Activated CD4-positive, alpha-beta T cell treated with anti-CD3 and anti-CD28 coated beads, Interleukin-2, amount 50 U/mL, for 1 hour (primary cell): Measurements from ENCODE around the gene ATG5.
"Not testable (repeated sequence)": the region's sequence is repeated elsewhere in the genome, so short reads cannot be mapped to it uniquely, and the experiment has no call there.

Experiments used
- DNase-seq: peaks from one replicate; pipeline ENCODE4 v3.0.0-alpha.2; 2020

Gene ATG5

DNA sequence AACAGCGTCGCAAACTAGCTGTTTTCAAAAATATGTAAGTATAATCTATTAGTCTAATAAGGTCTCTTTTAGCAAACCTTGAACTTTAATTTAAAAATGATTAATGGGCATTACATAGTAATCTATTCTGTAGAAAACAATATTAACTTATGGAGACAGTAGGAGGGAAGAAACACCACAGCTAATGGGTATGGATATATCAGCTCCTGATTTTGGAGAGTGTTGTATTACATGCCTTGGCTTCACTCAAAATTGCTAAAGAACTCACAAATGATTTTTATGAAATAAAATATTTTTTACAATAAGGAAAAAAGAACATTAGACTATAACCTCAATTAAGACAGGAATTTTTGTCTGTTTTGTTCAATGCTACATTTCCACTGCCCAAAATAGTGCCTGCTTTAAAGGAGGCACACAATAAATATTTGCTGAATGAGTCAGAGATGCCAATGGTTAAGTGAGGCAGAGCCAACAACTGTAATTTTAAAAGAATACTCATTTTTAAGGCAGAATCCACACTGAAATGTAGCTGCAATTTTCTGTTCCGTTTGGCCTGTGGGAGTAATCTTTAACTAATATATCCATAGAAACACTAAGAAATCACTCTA is 15.7 kb downstream of the ATG5 start:
- no peak for DNase-seq

DNA sequence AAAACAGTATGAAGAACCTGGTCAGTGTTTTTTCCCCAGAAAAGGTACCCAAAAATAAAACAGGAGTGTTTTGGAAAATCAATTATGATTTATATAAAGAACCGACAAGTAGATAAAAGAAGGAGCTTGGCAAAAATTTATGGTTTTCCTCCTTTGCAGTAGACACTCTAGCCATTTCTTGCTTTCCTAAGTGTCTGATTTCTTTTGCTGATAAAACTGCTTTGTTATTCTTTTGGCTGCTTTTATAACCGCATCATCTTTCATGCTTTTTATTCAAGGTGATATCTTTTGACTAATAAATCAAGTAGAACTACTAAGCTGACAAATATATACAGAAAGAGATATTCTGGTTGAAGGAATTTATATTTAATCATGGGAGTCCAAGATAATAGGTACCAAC is 16.6 kb downstream of the ATG5 start:
- DNase-seq, result no peak

DNA sequence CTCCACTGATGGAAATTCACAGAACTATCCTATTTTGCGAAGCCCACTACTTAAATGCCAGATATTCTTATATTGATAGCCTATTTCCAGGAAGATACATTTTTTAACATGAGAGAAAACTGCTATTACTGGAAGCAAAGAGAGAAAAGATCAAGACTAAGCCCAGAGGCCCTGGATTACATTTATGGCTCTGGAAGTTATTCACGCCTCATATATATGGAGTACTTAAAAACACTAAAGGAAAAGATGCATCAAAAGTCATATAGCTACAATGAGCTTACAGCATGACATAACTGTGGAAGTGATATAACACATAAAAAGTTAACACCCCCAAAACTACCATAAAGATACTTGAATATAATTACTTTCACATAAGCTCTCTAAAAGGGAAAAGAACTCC is 19.8 kb downstream of the ATG5 start:
- no peak for DNase-seq

DNA sequence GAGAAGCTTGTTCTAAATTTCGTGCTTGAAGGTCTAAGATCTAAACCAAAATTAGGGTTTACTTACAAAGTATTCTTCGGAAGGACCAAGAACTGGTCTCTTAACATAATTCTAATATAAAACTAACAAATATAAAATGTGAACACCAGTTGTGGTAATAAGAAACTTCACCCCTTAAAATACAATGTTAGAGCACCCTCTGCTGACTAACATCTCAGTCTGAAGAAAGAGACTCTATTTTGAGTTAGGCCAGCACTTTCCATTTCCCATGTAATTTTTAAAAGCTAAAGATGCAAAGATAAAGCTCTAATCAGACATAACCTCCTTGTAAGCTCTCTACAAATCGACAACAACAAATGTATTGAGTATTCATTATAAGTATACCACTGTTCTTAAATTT is 24.6 kb downstream of the ATG5 start:
- DNase-seq, result no peak

DNA sequence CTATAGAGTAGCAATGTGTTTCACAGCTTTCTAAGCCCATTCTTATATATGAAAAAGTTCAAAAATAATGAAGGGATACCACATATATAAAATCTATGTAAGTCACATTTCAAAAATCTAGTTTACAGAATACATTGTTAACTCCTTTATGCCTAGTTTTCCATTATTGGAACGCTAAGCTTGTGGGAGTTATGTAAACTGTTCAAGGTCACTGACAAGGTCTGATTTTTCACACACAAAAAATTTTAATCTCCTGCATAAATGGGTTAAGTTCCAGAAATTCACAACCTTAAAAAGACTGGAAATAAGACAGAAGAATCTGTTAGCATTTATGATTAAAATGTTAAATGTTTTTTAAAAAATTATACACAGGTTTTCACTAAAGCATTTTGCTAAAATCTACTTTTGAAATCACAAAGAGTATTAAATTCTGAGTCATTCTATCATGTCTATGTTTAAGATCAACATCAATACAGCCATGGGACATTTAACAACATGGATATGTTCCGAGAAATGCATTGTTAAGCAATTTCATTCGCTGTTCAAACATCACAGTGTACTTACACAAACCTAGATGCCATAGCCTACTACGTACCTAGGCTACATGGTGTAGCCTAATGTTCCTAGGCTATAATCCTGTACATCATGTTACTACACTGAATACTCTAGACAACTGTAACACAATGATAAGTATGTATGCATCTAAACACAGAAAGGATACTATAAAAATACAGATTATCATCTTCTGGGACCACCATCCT is 25.4 kb downstream of the ATG5 start:
- no peak for DNase-seq

DNA sequence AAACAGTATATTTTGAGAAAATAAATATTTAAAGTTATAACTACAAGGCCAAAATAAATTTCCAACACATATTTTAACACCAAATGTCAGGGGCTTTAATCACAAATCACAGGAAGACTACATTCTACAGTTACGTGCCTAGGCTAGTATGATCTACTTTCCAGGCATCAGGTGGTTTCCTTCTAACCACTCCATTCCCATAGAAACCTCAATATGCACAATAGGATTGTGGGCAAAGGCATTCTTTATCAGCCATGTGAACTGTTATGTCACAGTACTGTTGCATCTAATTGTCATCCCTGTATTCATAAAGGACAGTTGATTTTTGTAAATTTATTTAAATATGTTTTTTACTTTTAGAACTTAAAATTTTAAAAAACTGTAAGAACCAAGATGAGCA is 32.4 kb downstream of the ATG5 start:
- no peak for DNase-seq

DNA sequence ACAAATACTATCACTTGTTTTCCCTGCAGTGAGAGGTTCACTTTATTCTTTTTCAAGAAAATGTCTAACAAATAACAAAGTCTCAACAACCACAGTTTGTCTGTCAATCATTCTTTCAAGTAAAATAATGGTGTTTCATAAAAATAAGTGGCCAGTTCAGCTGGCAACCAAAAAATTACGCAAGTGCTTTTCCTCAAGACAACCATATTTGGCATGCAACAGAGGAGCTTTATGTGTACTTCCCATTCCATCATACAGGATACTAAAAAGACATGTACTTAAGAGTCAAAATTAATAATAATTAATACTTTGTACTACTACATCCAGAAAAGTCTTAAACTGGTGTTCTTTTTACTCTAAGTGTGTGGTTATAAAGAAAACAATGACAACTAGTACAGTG is 34.6 kb downstream of the ATG5 start:
- DNase-seq, result no peak

DNA sequence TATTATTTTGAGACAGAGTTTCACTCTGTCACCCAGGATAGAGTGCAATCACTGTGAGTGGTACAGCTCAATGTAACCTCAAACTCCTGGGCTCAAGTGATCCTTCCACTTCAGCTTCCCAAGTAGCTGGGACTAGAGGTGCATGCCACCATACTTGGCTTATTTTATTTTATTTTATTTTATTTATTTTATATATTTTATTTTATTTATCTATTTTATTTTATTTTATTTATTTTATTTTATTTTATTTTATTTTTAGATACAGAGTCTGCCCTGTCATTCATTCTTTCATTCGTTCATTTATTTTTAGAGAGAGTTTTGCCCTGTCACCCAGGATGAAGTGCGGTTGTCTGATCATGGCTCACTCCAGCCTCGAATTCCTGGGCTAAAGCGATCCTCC is 35.5 kb downstream of the ATG5 start:
- no peak for DNase-seq

DNA sequence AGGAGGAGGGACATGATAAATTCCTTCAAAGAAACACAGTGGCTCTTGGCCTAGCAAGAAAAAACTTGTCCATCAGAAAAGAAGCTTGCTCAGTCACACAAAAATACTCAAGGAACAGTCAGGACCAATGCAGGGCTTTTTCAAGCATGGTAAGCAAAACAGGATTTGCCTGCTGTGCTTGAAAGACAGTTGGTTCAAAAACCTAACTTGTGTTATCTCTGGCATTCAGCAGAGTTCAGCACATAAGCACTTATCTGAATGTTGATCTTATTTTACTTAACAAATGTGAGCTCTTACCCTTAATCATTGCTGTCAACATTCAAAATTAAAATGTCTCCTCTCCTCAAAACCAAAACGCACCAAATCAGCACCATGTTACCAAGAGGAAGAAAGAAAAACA is 38.3 kb downstream of the ATG5 start:
- no peak for DNase-seq

DNA sequence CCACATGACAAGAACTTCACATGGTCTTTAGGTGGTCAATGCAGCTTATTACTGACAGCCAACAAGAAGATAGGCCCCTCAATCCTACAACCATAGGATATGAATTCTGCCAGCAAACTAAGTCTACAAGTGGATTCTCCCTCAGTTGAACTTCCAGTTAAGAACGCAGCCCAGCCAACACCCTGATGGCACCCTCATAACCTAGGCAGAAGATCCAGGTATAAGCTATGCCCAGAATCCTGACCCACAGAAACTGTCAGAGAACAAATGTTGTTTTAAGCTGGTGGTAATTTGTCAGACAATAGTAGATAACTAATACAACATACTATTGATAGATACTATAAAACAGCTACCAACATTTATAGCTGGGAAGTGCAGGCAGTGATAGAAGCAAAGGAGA is 38.8 kb downstream of the ATG5 start:
- DNase-seq, result no peak

DNA sequence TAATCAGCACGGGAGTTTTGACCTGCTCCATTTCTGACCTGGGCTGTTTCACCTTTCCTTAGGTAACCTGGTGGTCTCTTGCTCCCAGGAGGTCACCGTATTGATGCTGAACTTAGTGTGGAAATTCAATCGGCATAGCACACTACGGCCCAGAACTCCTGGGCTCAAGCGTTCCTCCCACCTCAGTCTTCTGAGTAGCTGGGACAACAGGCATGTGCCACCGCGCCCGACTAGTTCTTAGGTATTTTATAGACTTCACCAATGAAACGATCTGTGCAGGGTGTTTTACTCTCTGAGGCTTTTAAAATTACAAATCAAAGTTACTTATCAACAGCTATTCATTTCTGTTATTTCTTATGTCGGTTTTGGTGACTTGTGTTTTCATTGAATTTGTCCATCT is 42.1 kb downstream of the ATG5 start:
- no peak for DNase-seq

DNA sequence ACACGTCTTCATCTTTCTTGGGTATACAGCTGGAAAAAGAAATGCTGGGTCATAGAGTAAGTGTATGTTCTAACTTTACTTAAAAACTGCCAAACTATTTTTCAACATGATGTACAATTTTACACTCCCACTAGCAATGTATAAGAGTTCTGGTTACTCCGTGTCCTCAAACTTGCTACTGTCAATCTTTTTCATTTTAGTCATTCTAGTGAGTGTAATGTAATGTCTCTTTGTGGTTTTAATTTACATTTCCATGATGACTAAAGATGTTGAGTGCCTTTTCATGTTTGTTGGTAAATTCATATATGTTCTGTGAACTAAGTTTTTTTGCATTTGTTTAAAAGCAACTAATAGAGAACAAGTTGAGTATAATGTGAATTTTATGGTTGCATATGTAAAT is 43.9 kb downstream of the ATG5 start:
- DNase-seq, result no peak

DNA sequence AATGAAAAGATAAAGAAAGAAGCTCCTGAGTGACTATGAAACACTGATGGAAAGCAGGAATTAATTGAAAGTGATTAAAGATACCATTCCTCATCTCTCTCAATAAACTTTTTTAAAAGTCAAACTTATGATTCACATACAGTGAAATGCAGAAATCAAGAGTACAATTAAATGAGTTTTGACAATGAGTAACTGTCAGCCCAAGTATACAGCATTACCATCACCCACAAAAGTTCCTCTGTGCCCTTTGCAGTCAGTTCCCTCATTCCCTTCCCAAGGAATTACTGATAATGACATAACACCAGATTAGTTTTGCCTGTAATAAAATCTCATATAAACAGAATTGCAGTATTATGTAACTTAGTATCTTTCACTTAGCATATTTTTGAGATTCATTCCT is 44.5 kb downstream of the ATG5 start:
- no peak for DNase-seq

DNA sequence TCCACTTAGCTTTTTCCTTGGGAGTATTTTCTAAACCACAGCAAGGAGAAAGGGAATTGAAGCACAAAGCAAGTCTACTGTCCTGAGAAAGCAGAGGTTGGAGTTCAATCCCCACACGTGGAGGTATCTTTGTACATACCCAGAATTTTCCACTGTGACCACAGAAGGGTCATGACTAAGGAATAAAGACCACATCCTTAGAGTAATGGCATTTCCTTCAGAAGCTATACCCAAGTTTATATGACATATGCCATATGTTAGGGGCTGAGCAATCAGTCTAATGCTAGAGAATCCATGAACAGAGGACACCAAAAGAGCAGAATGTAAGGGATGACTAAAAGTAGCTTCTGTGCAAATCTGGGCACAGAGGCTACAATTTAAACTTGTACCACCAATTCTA is 46.4 kb downstream of the ATG5 start:
- no peak for DNase-seq

DNA sequence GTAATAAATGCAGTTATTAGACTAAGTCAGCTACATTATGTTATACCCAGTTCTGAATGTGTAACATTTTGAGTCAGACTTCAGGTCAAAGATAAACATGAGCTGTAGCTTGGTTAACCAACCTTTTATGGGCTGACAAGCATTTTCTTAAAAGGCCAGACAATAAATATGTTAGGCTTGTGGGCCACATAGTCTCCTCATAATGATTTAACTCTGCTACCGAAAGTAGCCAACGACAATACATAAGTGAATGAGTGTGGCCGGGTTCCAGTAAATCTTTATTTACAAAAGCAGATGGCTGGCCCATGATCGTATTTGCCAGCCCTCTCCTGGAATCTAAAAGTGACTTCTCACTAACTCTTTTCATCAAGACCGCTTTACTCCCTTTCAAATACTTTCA is 49.9 kb downstream of the ATG5 start:
- no peak for DNase-seq

DNA sequence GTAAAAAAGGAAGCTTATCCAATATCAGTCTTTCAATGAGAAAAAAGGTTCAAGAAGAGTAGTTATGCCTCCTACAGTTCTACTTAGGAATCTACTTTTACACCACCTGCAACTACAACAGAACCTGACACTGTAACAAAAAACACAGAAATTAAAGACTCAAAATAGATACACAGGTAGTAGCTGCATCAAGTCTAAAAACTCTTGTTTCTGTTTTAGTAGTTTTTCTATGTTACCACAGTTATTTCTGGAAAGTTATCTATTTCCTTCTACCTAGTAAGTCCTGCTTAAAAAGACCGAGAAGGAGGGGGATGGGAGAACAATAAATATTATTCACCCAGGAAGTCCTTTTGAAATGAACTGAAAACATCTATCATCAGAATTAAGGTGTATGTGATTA is 52.5 kb downstream of the ATG5 start:
- DNase-seq, result no peak

DNA sequence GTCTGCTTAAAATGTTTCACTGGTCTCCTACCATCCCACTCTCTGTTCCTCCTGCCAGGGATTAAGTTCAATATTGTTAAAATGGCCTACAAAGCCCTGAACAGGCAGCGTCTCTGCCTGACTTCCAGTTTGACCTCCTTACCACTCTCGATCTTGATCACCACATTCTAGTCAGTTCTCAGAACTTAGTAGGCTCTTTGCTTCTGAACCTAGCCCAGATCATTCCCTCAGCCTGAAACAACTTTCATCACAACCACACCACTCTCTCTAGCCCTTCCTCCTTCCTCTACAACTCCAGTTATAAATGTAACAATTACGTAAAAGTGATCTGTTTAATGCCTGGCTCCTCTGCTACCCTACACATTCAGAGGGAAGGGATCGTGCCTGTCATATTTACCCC is 53.3 kb downstream of the ATG5 start:
- DNase-seq, result no peak

DNA sequence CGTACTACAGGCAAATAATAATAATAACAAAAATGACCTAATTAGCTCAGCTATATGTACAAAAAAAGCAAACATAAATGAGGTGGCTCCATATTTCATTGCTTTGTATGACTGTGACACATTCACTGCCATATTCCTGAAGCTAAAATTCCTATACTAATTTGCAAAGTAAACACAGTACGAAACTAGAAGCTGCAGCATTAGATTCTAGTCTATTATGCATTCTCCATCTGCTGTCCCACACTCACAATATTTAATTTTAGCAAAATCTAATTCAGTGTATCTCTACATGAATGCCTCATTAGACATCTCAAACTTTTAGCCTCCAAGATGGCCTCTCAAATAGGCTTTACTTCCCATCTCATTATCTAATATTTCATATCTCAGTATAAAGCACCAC is 55.1 kb downstream of the ATG5 start:
- DNase-seq, result no peak

DNA sequence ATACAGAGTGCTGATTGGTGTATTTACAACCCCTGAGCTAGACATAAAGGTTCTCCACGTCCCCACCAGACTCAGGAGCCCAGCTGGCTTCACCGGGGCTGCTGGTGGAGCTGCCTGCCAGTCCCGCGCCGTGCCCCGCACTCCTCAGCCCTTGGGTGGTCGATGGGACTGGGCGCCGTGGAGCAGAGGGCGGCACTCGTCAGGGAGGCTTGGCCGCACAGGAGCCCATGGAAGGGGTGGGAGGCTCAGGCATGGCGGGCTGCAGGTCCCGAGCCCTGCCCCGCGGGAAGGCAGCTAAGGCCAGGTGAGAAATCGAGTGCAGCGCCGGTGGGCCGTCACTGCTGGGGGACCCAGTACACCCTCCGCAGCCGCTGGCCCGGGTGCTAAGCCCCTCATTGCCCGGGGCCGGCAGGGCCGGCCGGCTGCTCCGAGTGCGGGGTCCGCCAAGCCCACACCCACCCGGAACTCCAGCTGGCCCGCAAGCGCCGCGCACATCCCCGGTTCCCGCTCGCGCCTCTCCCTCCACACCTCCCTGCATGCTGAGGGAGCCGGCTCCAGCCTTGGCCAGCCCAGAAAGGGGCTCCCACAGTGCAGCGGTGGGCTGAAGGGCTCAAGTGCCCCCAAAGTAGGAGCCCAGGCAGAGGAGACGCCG is 56.2 kb downstream of the ATG5 start:
- not testable (repeated sequence) for DNase-seq

DNA sequence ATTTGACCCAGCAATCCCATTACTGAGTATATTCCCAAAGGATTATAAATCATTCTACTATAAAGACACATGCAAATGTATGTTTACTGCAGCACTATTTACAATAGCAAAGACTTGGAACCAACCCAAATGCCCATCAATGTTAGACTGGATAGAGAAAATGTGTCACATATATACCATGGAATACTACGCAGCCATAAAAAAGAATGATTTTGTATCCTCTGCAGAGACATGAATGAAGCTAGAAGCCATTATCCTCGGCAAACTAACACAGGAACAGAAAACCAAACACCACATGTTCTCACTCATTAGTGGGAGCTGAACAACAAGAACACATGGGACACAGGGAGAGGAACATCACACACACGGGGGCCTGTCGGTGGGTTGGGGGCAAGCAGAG is 57.1 kb downstream of the ATG5 start:
- DNase-seq, result not testable (repeated sequence)

DNA sequence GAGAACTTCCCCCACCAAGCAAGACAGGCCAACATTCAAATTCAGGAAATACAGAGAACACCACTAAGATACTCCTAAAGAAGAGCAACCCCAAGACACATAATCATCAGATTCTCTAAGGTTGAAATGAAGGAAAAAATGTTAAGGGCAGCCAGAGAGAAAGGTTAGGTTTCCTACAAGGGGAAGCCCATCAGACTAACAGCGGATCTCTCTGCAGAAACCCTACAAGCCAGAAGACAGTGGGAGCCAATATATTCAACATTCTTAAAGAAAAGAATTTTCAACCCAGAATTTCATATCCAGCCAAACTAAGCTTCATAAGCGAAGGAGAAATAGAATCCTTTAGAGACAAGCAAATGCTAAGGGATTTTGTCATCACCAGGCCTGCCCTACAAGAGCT is 61.1 kb downstream of the ATG5 start:
- DNase-seq, result not testable (repeated sequence)

DNA sequence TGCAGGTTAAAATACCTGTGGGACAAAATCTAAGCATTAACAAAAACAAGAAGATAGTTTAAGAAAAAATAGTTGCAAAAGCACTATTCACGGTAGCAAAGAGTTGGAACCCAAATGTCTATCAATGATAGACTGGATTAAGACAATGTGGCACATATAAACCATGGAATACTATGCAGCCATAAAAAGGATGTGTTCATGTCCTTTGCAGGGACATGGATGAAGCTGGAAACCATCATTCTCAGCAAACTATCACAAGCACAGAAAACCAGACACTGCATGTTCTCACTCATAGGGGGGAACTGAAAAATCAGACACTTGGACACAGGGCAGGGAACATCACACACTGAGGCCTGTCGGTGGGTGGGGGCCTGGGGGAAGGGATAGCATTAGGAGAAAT is 65.8 kb downstream of the ATG5 start:
- DNase-seq, result not testable (repeated sequence)

DNA sequence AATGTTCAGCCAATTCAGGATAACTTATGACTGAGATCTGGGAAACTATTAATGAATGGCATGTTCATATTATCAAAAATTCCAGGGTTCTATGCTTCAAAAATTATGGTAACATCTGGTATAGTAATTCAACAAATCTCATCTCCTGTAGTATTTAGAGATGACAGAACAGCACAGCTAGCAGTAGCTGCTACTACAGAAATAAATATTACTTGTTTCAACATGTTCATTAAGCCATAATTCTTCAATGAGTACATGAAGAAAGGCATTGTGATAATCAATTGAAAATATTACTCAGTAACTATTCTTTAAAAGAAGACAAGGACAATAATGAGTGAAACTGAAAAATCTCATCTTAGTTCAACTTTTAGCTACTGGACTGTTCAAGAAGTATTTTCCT is 66.8 kb downstream of the ATG5 start:
- no peak for DNase-seq

DNA sequence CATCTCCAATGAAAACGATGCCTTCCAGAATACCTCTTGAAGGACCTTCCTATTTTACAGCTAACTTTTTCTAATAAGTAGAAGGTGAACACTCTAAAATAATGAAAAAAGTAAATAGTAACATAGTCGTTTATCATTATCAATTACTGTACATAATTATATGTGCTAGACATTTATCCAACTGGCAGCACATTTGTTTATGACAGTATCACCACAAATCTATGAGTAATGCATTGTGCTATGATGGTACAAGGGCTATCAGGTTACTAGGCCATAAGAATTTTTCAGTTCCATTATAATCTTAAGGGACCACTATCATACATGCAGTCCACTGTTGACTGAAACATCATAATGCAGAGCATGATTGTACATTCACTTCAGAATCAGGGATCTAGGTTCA is 68.4 kb downstream of the ATG5 start:
- no peak for DNase-seq
